GF-D8 (cell line): ENCODE results near the gene ITGB3.
"Not testable (repeated sequence)": the region's sequence is repeated elsewhere in the genome, so short reads cannot be mapped to it uniquely, and the experiment has no call there.

ENCODE experiments used
- DNase-seq: peaks from one replicate; lab custom pipeline; 2025; lab: John Stamatoyannopoulos, UW

Gene ITGB3

DNA sequence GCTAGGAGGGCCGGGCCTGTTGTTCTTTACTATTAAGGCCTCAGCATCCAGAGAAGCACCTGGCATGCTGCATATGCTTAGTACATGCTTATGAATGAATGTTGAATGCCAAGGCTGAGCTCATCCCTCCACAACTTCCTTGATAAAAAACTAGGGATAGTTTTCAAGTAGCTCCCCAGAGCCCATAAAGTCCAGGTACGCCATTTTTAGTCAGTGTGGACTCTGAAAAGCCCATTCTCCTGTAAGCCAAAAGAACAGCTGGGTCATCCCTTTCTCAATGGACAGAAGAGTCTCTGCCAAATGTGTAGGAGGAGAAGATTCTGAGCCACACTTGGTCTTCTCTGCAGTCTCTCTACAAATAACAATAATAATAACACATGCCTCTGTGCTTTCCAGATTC is 8.9 kb upstream of the ITGB3 start:
- DNase-seq = no peak

DNA sequence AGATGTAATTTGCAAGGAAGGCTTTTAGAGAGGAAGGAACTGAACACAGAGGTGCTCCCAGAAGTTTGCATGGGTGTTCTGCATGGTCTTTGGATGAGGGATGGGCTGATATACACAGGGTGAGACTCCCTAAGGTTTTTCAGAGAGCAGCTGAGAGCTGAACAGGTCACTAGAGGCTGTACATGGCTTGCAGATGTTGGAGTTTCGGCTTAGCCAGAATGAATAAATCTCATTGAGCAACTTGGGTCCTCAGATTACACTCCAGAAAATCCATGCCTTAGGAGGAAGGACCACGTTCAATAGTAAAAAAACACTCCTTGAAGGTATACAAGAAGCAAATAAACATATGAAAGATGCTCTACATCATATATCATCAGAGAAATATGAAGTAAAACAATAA is 7.5 kb upstream of the ITGB3 start:
- DNase-seq = no peak

- no peak for DNase-seq
Measured at GRCh38 chr17:47250855-47251254, 2.8 kb upstream of the ITGB3 start.

DNA sequence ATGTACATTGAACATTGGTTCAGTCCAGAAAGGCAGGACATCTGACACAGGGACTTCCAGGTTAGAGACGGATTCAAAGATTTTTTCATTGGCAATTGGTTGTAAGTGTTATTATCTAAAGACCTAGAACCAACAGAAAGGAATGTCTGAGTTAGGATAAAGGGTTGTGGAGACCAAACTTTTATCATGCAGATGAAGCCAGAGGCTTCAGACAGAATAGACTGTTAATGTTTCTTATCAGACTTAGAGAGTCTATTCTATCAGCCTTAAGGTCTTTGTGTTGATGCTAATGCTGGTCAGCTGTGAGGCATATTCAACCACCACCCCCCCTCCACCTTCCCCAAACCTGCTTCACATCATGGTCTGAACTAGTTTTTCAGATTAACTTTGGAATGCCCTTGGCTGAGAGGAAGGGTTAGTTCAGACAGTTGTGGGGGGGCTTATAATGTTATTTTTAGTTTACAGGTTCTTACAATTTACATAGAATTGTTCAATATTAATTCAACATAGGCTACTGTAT is 2.1 kb upstream of the ITGB3 start:
- no peak for DNase-seq

- DNase-seq = no peak
Measured at GRCh38 chr17:47252209-47252608, 1.4 kb upstream of the ITGB3 start.

GRCh38 chr17:47252766-47253512 is 688 bp upstream of the ITGB3 start:
- no peak for DNase-seq

GRCh38 chr17:47254403-47254943 is 846 bp downstream of the ITGB3 start:
- no peak for DNase-seq

DNA sequence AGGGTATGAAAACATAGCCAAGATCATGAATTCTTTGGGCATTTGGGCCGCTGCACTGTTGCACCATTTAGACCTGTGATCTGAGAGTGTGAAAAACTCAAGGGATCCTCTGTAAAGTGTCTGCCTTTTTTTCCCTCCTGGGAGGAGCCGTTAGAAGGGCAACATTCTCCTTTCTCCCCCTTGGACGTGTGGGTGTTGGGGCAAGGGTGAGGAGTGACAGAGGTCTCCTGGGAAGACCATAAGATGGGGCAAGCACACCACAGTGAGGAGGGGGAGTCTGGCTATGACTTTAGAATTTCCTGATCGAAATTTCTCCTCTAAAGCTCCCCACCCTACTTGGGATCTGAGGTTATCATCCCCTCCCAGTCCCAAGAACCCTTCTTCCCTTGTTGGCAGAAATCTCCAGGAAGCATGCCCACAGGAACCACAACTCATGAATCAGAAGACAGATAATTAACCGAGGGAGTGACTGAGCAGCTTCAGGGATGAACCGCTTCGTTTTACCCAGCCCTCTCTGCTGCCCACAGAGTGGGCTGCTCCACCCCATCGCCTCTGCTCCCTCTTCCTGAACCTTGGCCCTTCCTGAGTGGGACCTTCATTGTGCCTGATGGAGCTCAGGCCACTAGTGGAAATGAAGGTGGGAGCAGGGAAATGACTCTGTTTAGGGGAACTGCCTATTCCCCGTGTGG is 4.2 kb downstream of the ITGB3 start:
- no peak for DNase-seq

DNA sequence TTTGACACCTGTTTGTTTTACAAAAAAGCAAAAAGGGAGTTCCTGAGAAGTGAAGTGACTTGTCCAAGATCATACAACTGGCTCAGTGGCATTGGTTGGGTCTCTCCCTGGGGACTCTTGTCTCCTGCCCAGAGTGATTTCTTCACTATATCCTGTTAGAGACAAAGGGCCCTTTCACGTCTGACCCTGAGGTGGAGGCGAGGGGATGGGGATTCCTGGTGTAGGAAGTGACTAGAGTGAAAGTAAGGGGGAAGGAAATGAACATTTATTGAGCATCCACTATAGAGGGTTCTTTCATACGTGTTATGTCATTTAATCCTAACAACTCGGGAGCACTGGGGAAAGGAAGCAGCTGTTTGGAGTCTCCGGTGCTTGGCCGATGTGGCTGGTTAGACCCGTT is 9.0 kb downstream of the ITGB3 start:
- DNase-seq = no peak

DNA sequence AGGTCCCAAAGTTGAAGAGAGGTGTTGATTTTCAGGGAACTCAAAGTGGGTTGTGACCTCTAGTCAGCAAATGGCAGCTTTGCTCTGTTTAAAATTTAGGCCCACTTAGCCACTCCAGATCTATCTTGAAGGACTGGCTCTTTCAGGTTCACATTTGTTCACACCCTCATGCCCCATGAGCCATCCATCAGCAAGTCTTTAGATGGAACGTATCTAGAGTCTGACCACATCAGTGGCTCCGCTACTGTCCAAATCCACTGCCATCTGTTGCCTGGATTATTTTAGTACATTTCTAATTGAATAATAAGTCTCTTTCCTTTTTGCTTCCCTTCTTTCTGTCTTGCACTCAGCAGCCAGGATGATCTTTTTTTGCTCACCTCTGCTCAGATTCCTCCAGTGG is 10.5 kb downstream of the ITGB3 start:
- DNase-seq = no peak

DNA sequence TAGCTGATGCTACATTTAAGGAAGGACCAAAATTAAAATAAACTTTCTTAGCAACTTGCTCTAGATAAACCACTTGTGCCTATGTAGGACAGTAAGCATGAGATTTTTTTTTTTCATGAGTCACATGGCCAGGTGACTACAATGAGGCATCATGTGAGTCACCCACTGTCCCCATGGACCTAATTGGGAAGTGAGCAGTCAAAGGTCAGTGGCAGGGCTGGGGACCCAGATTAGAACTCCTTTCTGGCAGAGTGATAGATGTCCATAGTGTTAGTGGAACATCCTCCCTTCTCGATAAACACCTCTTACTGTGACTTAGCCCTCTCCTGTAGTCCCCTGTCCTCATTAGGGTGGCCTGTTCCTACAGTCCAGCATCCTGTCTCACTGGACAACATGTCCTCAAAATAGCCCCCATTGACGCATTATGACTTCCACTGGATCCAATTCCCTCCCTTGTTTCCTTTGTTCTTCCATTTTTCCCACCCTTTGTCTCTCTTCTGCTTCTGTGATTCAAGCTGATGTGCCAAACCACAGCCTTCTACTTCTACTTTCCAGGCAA is 12.4 kb downstream of the ITGB3 start:
- DNase-seq = no peak

DNA sequence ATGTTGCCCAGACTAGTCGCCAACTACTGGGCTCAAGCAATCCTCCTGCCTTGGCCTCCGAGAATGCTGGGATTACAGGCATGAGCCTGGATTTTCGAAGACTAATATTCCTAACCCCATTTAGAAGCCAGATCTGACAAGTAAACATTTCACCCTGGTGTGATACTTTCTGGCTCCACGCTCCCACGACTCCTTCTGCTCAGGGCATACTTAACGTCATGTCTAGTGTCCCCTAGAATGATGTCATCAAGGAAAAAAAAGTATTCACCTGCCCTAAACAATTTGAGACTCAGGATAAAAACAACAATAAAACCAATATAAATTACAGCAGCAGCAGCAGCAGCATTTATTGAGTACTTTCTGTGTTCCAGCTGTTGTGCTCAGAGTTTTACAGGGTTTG is 13.2 kb downstream of the ITGB3 start:
- no peak for DNase-seq

GRCh38 chr17:47267354-47267828 is 13.8 kb downstream of the ITGB3 start:
- DNase-seq = no peak

GRCh38 chr17:47268964-47269363 is 15.3 kb downstream of the ITGB3 start:
- not testable (repeated sequence) for DNase-seq

GRCh38 chr17:47269561-47270280 is 16.1 kb downstream of the ITGB3 start:
- not testable (repeated sequence) for DNase-seq

DNA sequence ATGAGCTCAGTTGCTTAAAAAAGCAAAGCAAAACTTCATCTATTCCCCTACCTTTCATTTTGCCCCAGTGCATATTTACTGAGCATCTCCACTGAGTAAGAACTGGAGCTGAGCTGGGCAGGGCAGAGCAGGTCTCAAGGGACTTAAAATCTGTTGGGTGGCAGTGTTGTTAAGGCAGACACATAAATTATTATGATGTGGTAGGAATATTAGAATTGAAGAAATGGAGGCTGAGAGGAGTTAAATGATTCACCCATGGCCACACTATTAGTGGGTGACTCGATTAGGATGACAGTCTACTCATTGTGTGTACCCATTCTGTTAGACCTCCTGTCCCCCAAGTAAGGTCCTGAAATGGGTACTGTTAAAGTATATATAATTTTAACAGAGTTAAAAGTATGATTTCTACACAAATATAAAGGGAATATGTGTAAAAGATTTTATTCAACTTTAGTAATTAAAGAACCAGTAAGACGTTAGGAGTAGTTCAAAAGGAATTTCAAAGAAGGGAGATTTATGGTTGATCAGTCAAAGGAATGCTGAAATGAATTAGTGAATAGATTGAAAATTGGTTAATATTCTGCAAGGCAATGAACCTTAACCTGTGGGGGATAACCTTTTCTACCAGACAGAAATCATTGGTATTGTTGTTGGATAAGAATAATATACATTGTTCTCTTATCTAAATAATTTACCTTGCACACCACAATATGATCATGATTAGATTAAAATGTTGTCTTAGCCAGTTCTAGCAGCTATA is 17.5 kb downstream of the ITGB3 start:
- DNase-seq = no peak

DNA sequence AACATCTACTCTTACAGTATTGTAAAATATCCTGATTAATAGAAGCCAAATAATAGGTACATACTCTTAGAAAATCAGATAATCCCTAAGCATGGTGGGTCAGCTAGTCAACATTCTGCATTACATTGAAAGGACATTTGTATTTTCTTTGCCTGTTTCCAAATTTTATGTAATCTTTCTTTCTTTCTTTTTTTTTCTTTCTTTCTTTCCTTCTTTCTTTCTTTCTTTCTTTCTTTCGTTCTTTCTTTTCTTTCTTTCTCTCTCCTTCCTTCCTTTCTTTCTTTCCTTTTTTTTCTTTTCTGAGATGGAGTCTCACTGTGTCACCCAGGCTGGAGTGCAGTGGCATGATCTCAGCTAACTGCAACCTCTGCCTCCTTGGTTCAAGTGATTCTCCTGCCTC is 18.9 kb downstream of the ITGB3 start:
- no peak for DNase-seq

DNA sequence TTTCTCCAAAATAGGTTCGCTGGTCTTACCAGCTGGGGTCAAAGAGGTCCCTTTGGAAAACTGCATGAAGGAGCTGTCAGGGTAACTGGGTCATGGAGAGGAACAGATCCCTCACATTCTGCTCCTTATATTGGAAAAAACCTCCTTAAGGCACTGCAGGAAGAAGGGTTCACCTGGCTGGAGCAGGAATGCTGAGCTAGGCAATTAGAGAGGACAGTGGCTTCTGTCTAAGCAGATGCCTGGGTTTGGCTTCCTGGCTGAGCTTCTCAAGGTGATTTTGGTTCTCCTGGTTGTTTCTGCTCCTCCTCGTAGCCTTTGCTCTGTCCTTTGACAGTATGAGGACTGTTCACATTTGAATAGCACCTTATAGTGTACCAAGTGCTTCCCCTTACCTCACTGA is 19.6 kb downstream of the ITGB3 start:
- DNase-seq = no peak

DNA sequence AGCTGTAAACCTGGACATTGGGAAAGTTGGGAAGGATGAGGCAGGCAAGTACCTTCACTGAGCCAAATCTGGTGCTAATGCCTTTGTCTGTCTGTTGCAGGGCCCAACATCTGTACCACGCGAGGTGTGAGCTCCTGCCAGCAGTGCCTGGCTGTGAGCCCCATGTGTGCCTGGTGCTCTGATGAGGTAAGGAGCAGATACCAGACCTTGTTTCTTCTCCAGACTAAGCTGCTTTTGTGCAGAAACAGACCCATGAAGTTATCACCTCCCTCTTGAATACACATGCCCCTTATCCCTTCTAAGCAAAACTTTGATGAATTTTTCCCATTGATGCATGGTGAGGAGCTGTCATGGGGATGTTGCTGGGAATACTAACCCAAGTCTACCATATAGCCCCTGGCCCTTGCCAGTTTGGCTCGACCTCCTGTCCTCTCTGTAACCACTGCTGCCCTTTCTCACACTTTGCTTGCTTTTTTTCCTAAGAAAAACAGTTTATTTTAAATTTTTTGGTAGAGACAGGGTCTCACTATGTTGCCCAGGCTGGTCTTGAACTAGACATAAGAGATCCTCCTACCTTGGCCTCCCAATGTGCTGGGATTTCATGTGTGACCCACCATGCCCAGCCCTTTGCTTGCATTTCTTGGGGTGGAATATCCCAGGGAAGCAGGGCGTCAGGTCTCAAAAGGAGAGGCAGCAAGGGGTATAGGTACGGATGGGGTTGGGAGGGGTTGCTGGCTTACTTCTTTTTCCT is 20.9 kb downstream of the ITGB3 start:
- no peak for DNase-seq

GRCh38 chr17:47275245-47275984 is 21.8 kb downstream of the ITGB3 start:
- DNase-seq = no peak
